ENCODE measurements around the gene CHD3.

CHD3 gene

GRCh38 chr17:7875804-7876370 is 12.7 kb upstream of the CHD3 start:
- H3K4me3 ChIP-seq (ENCODE audit: low read depth, low read length): no peak overlapping the region
- ChIA-PET CTCF (interaction anchor here (1.0 to 2.3 kb wide), 6 partner anchors 12 to 114 kb away, joined by 3 to 10 read pairs (median 4); no protein-coding TSS in a partner anchor), POLR2A (no interaction called here)
- no peak for TF ChIP-seq CTCF (IDR thresholded peaks at IDR 0.05; ENCODE audit: insufficient read depth, low read length, missing control alignments)
- DNase-seq (ENCODE audit: low read depth, low spot score): no peak

DNA sequence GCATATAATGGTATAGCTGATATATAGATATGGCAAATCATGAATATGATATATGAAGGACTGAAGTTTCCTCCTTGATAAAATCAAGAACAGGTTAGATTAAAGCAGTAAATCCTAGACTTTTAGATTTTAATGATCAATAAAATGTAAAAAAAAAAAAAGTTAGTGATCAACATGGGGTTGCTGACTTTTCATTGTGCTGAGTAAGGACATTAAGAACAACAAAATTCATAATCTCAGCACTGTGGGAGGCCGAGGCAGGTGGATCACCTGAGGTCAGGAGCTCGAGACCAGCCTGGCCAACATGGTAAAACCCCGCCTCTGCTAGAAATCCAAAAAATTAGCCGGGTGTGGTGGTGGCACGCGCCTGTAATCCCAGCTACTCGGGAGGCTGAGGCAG is 10.4 kb upstream of the CHD3 start:
- CTCF ChIA-PET: interaction anchor here (1.0 to 1.1 kb wide), 2 partner anchors 22 to 112 kb away, joined by 3 to 4 read pairs; no protein-coding TSS in a partner anchor
- no peak overlapping the region for H3K4me3 ChIP-seq (ENCODE audit: low read depth, low read length)
- TF ChIP-seq CTCF (IDR thresholded peaks at IDR 0.05; ENCODE audit: insufficient read depth, low read length, missing control alignments): no peak
- POLR2A ChIA-PET: no interaction called here
- no peak for DNase-seq (ENCODE audit: low read depth, low spot score)

DNA sequence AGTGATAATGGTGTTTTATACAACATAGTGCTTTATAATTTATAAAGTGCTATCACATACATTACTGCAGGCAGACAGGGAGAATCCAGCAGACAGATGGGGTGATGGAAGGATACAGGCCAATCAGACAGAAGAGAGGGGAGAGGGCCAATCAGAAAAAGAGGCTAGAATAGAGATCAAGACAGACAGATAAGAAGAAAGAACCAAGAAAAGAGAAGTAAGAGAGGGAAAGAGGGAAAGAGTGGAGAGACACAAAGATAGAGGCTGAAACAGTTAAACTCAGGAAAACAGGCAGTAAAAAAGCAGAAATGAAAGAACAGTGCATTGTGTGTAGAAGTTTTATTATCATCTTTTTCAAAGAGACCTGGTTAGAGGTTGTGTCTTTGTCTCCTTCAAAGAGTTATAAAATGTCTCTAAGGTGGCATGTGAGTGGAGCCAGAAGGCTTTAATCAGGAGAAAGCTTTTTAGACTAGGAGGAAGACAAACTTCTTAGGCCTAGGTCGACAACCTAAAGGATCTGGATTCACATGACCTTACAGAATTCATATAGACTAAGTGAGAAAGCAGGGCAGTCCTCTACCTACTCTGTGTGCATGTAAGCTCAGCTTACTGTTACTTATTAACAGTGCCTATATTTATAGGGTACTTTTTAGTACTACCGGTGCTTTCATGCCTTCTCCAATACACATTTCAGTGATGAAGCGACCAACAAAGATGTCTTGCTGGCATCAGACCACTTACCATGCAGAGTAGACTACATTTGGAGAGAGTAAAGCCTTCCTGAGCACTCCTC is 8.3 kb upstream of the CHD3 start:
- TF ChIP-seq CTCF (IDR thresholded peaks at IDR 0.05; ENCODE audit: insufficient read depth, low read length, missing control alignments): no peak
- ChIA-PET CTCF (no interaction called here), POLR2A (interaction anchor here (1.1 kb wide), 1 partner anchor 307 kb away, joined by 3 read pairs; no protein-coding TSS in a partner anchor)
- no peak for DNase-seq (ENCODE audit: low read depth, low spot score)
- no peak overlapping the region for H3K4me3 ChIP-seq (ENCODE audit: low read depth, low read length)

DNA sequence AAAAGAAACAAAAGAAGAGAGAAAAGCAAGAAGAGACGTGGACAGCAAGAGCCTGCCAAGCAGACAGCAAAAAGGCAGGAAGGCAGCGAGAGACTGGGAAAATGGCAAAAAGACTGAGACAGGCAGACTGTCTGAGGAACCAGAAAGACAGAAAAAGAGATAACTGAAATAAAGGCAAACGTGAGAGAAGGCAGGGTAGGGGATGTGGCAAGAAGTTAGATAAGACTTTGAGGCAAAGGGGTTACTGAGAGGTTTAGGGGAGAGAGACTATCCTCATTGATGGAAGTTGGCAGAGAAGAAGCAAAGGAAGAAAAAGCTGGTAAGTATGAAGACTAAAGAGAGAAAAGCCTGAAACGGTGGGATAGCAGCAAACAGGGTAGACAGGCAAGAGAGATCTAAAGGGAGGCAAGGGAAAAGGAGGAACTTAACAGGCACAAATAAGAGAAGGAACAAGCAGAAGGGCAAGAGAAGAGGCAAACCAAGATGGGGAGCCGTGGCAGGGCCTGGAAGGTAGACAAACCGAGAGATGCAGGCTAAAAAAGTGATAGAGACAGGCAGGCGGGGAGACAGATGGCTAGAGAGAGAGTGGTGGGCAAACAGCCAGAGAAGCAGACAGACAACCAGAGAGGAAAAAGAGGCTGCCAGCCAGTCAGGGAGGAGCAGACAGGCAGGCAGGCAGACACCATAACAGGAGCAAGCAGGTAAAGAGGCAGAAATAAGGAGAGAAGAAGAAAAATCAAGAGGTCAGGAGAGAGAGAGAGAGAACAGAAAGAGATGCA is 7.1 kb upstream of the CHD3 start:
- no peak overlapping the region for H3K4me3 ChIP-seq (ENCODE audit: low read depth, low read length)
- no peak for DNase-seq (ENCODE audit: low read depth, low spot score)
- POLR2A ChIA-PET: no interaction called here
- TF ChIP-seq CTCF (IDR thresholded peaks at IDR 0.05; ENCODE audit: insufficient read depth, low read length, missing control alignments): no peak
- CTCF ChIA-PET: no interaction called here

- ChIA-PET POLR2A (no interaction called here), CTCF (interaction anchor here (1.2 to 1.5 kb wide), 4 partner anchors 11 to 108 kb away, joined by 5 to 9 read pairs (median 8); no protein-coding TSS in a partner anchor)
Measured at GRCh38 chr17:7882068-7882467, 6.5 kb upstream of the CHD3 start.

More at GRCh38 chr17:7882068-7882467, 6.5 kb upstream of the CHD3 start:
- TF ChIP-seq CTCF (IDR thresholded peaks at IDR 0.05; ENCODE audit: insufficient read depth, low read length, missing control alignments): no peak
- H3K4me3 ChIP-seq (ENCODE audit: low read depth, low read length): no peak overlapping the region
- DNase-seq (ENCODE audit: low read depth, low spot score): no peak
